Neural cell (in vitro differentiated cells): ENCODE data around the gene LAMA5. TPM values are rescaled to one million over a fixed set of nuclear protein-coding genes. Genes with fewer than 3 reads are reported as not detected.

ENCODE experiments used
- H2AFZ ChIP-seq: fragments of 200-600, 300-800 bp; sonication (generic), shearing (Covaris generic); 2 replicates; pipeline ENCODE4 v1.6.0; 2014; ENCODE audit warnings: low read depth, mild to moderate bottlenecking, antibody characterized with exemption, low read length, moderate library complexity
- H3F3A ChIP-seq: fragments of 200-600 bp; shearing (Covaris generic); 2 replicates; pipeline ENCODE4 v1.6.1; 2016; ENCODE audit warnings: mild to moderate bottlenecking, moderate library complexity, mixed read lengths, antibody characterized with exemption, low read length; ENCODE audit not compliant: insufficient read depth, poor library complexity, severe bottlenecking
- H3K27ac ChIP-seq: fragments of 200-600, 300-800 bp; sonication (generic), shearing (Covaris generic); 2 replicates; pipeline ENCODE4 v1.5.1; 2014; ENCODE audit warnings: mild to moderate bottlenecking, low read length, moderate library complexity
- H3K27me3 ChIP-seq: fragments of 300-800, 200-600 bp; sonication (generic), shearing (Covaris generic); 2 replicates; pipeline ENCODE4 v1.6.0; 2014; ENCODE audit warnings: mild to moderate bottlenecking, low read depth, low read length, moderate library complexity; ENCODE audit not compliant: insufficient read depth
- H3K36me3 ChIP-seq: fragments of 300-800, 200-600 bp; sonication (generic), shearing (Covaris generic); 2 replicates; pipeline ENCODE4 v1.5.1; 2014; ENCODE audit warnings: mild to moderate bottlenecking, antibody characterized with exemption, low read length, moderate library complexity; ENCODE audit not compliant: insufficient read depth
- H3K4me2 ChIP-seq: fragments of 300-800, 200-600 bp; sonication (generic), shearing (Covaris generic); 2 replicates; pipeline ENCODE4 v1.6.0; 2014; ENCODE audit warnings: mild to moderate bottlenecking, low read length
- H3K4me3 ChIP-seq: fragments of 300-800, 200-600 bp; sonication (generic), shearing (Covaris generic); 2 replicates; pipeline ENCODE4 v1.5.1; 2014; ENCODE audit warnings: mild to moderate bottlenecking, low read length, moderate library complexity
- H3K79me2 ChIP-seq: fragments of 200-600 bp; shearing (Covaris generic); replicated peaks from 2 replicates; pipeline ENCODE4 v1.6.0; 2014; ENCODE audit warnings: mild to moderate bottlenecking, low read length, moderate library complexity; ENCODE audit not compliant: insufficient read depth
- H3K9ac ChIP-seq: fragments of 300-800, 200-600 bp; sonication (generic), shearing (Covaris generic); 2 replicates; pipeline ENCODE4 v1.6.1; 2016; ENCODE audit warnings: mild to moderate bottlenecking, low read length, mixed read lengths
- H3K9me2 ChIP-seq: fragments of 200-600 bp; shearing (Covaris generic); 2 replicates; pipeline ENCODE4 v1.6.1; 2016; ENCODE audit warnings: mild to moderate bottlenecking, low read length, mixed read lengths; ENCODE audit not compliant: insufficient read depth
- H3K9me3 ChIP-seq: fragments of 200-600, 300-800 bp; sonication (generic), shearing (Covaris generic); 2 replicates; pipeline ENCODE4 v1.6.1; 2016; ENCODE audit warnings: mild to moderate bottlenecking, mixed run types, low read length, moderate library complexity, mixed read lengths
- H4K20me1 ChIP-seq: fragments of 200-600 bp; shearing (Covaris generic); 2 replicates; pipeline ENCODE4 v1.6.1; 2016; ENCODE audit warnings: mild to moderate bottlenecking, mixed run types; ENCODE audit not compliant: insufficient read depth
- CTCF ChIP-seq: fragments of 450-650 bp; IDR thresholded peaks from 2 replicates; pipeline ENCODE4 v1.5.1; 2014; ENCODE audit warnings: antibody characterized with exemption, mild to moderate bottlenecking, moderate library complexity; ENCODE audit not compliant: poor library complexity, severe bottlenecking
- EP300 ChIP-seq: fragments of 450-650 bp; conservative IDR thresholded peaks from 2 replicates; pipeline ENCODE4 v1.6.1; 2014; ENCODE audit warnings: antibody characterized with exemption, mild to moderate bottlenecking, moderate library complexity; ENCODE audit not compliant: poor library complexity, severe bottlenecking
- EZH2 ChIP-seq: fragments of 200-600, 300-800 bp; shearing (Covaris generic), sonication (generic); IDR thresholded peaks from 2 replicates; pipeline ENCODE4 v1.6.1; 2014; ENCODE audit warnings: antibody characterized with exemption, low read length, borderline replicate concordance, mild to moderate bottlenecking; ENCODE audit not compliant: insufficient read depth, poor library complexity, severe bottlenecking
- MXI1 ChIP-seq: fragments of 450-650 bp; conservative IDR thresholded peaks from 2 replicates; pipeline ENCODE4 v1.6.1; 2014; ENCODE audit warnings: antibody characterized with exemption, mild to moderate bottlenecking; ENCODE audit not compliant: poor library complexity, severe bottlenecking
- POLR2AphosphoS5 ChIP-seq: IDR thresholded peaks from 2 replicates; pipeline ENCODE4 v1.6.1; 2012
- RAD21 ChIP-seq: fragments of 450-650 bp; conservative IDR thresholded peaks from 2 replicates; pipeline ENCODE4 v1.6.1; 2014; ENCODE audit warnings: antibody characterized with exemption, mild to moderate bottlenecking, moderate library complexity
- SMC3 ChIP-seq: fragments of 450-650 bp; conservative IDR thresholded peaks from 2 replicates; pipeline ENCODE4 v1.6.1; 2014; ENCODE audit warnings: antibody characterized with exemption, mild to moderate bottlenecking, moderate library complexity; ENCODE audit not compliant: poor library complexity
- TAF1 ChIP-seq: IDR thresholded peaks from 2 replicates; pipeline ENCODE4 v1.6.1; 2012; ENCODE audit warnings: low read depth
- polyA plus RNA-seq: library from polyadenylated mRNA; depleted of rRNA; stranded (reverse); fragments of >200 nt; gene quantifications from 2 replicates; pipeline ENCODE4 v1.2.3, GENCODE V29; 2014
- TF ChIP-seq, protein P1 (sequence below): IDR thresholded peaks from 2 replicates; pipeline ENCODE4 v1.6.1; 2012; ENCODE audit warnings: borderline replicate concordance

The LAMA5 gene
- polyA plus RNA-seq, 1 donor from 2014 or later: 27.2 TPM

- Histone ChIP-seq H2AFZ (no peak overlapping the region), H3K27me3 (no peaks in the 10 kb centered on the region), H3K79me2 (no peaks in the 10 kb centered on the region), H3K9me2 (no peaks in the 10 kb centered on the region), H3K27ac (no peak overlapping the region), H3K4me3 (no peak overlapping the region), H4K20me1 (no peaks in the 10 kb centered on the region), H3K9ac (no peak overlapping the region), H3K9me3 (no peaks in the 10 kb centered on the region), H3K4me2 (no peak overlapping the region), H3K36me3 (no peaks in the 10 kb centered on the region), H3F3A (no peaks in the 10 kb centered on the region)
- TF ChIP-seq SMC3: no peak
- no peak for TF ChIP-seq EP300
- no peak for TF ChIP-seq EZH2
- no peak for TF ChIP-seq CTCF
- TF ChIP-seq, protein P1, sequence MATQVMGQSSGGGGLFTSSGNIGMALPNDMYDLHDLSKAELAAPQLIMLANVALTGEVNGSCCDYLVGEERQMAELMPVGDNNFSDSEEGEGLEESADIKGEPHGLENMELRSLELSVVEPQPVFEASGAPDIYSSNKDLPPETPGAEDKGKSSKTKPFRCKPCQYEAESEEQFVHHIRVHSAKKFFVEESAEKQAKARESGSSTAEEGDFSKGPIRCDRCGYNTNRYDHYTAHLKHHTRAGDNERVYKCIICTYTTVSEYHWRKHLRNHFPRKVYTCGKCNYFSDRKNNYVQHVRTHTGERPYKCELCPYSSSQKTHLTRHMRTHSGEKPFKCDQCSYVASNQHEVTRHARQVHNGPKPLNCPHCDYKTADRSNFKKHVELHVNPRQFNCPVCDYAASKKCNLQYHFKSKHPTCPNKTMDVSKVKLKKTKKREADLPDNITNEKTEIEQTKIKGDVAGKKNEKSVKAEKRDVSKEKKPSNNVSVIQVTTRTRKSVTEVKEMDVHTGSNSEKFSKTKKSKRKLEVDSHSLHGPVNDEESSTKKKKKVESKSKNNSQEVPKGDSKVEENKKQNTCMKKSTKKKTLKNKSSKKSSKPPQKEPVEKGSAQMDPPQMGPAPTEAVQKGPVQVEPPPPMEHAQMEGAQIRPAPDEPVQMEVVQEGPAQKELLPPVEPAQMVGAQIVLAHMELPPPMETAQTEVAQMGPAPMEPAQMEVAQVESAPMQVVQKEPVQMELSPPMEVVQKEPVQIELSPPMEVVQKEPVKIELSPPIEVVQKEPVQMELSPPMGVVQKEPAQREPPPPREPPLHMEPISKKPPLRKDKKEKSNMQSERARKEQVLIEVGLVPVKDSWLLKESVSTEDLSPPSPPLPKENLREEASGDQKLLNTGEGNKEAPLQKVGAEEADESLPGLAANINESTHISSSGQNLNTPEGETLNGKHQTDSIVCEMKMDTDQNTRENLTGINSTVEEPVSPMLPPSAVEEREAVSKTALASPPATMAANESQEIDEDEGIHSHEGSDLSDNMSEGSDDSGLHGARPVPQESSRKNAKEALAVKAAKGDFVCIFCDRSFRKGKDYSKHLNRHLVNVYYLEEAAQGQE: no peak
- no peak for TF ChIP-seq RAD21
- no peak for TF ChIP-seq MXI1
- no peak for TF ChIP-seq POLR2AphosphoS5
- no peak for TF ChIP-seq TAF1
Measured at GRCh38 chr20:62370807-62371587, 3.9 kb upstream of the LAMA5 start.

DNA sequence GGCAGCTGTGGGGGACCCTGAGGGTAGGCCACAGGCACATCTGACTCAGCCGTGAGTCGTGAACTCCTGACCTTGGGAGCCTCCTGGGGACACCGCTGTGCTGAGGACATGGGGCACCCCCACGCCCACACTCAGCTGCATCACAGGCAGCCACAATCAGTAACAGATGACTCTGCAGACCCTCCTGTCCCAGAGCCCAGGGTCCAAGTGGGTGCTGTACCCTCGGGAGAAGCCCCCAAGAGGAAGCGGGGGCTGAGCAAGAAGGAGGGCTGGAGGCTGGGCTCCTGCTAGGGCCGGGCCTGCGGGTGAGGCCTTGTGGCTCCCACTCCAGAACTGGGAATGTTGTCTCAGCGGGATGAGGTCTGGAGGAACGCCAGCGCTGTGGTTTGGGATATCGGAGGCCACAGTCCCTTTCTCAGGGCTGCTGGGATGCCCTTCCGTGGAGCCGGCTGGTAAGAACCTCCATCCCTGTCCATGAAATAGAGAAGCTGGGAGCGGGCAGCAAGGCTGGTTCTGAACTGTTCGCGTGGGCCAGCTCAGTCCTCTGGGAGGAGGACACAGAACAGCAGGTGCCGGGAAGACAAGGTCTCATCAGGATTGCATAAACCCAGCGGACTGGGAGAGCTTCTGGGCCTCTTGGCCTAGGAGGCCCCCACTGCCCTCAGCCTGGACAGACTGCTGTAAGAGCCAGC, 3.1 kb upstream of the LAMA5 start:
- Histone ChIP-seq H3K27ac (no peak overlapping the region), H3K27me3 (no peaks in the 10 kb centered on the region), H3K79me2 (no peaks in the 10 kb centered on the region), H3F3A (no peaks in the 10 kb centered on the region), H3K4me2 (no peak overlapping the region), H3K36me3 (no peaks in the 10 kb centered on the region), H3K9me3 (no peaks in the 10 kb centered on the region), H3K9me2 (no peaks in the 10 kb centered on the region), H4K20me1 (no peaks in the 10 kb centered on the region), H3K4me3 (no peak overlapping the region), H3K9ac (no peak overlapping the region), H2AFZ (no peak overlapping the region)
- TF ChIP-seq EZH2 (no peak), EP300 (no peak), POLR2AphosphoS5 (no peak), TAF1 (no peak), SMC3 (no peak), RAD21 (no peak), CTCF (no peak), MXI1 (no peak)
- TF ChIP-seq, protein P1: no peak
